CD4-positive, alpha-beta T cell treated with Interleukin-6 at 100 ng/mL for 8 hours (primary cell): ENCODE results near the gene ARHGEF26.
A peak's percentile ranks its signal among the peaks of the same experiment; 100 is the strongest.

ENCODE experiments used
- DNase-seq: peaks from one replicate; pipeline ENCODE4 v3.0.0-alpha.2; 2020; ENCODE audit warnings: mixed read lengths, low spot score

ARHGEF26 gene

DNA sequence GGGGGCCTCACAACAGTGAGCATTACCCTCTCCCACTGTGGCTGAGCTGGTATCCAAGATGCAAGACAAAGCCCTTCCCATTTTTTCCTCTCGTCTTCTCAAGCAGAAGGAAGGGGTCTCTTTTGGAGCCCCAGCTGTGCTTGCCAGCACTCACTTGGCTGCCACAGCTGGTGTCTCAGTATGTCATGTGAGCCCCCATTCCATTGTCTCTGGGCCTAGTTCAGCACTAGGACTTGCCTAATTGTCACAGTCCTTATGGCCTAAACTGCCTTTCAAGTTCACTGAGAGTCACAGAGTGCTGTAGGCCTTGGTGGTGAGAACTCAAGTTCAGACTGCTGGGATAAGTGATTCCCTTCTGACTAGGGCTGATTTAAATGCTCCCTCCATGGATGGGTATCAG lies 89.8 kb downstream of the ARHGEF26 start:
- no peak for DNase-seq

DNA sequence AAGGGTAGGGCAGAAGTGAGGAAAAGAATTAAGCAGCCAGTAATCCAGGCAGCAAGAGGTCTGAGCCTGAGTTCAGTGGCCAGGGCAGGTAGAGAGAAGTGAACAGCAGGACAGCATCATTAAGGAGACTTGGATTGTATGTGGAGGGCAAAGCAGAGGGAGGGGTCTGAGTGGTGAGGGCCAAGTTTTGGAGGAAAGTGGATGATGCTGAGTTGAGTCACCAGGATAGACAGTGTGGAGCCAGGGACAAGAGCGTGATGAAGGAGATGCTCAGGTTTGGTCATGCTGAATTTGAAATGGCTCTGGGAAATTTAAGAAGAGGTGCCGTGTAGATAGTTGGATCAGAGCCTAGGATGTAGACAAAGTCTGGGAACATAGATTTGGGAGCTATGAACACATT lies 93.1 kb downstream of the ARHGEF26 start:
- DNase-seq: no peak

DNA sequence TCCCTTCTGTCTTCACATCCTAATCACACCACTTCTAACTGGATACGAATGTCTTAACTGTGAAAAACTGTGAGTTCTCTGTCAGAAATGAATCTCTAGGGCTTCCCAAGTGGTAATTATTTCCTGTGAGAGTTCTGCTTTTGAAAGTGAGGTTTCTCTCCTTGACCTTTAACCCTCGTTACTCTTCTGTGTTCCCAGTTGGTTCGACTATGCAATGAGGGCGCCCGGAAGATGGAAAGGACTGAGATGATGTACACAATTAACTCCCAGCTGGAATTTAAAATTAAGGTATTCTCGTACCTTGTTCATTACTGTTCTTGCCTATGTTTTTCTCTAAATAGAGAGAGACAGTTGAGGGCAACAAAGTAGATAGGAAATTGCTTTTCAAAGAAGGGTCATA lies 96.5 kb downstream of the ARHGEF26 start:
- DNase-seq: no peak

DNA sequence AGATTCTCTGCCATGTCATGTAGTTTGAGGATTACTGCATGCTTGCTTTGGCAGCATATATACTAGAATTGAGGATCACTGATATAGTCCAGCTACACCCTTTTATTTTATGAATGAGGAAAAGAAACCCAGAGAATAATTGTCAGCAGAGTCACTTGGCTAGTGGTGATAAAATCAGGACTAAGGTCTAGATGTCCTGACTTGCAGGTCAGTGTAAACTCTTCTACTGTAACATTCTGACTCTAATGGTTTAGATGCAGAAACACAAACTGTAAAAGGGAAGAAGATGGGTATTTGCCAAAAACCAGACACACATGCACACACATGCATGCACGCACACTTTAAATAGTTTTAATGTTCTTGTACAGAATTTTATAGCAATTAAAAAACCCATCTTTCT lies 97.5 kb downstream of the ARHGEF26 start:
- no peak for DNase-seq

DNA sequence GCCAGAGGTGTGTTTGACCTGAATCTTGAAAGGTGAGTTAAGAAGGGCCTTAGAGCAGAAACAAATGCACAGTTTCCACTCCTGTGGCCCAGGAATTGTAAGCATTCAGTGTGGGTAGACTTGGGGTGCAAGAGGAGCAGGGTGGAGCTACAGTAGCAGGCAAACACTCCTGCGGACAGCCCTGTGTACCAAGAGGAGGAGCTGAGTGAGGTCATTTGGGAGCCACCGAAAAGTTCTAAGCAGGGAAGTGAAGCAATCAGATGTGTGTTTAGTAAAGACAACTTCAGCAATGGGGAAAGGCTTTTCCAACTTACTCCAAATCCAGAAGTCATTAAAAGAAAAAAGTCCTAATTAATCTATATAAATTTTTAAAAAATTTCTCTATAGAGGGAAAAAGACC lies 99.3 kb downstream of the ARHGEF26 start:
- DNase-seq: no peak

DNA sequence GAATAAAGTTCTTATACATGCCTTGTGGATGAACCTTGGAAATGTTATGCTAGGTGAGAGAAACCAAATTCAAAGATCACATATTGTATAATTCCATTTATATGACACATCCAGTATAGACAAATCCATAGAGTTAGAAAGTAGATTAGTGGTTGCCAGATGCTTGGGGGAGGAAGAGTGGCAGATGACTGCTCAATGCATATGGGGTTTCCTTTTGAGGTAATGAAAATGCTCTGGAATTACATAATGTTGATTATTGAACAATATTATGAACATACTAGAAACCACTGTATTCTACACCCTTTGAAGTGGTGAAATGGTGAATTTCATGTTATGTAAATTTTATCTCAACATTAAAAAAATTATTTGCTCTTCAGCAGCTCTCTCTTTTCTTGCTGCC lies 102.3 kb downstream of the ARHGEF26 start:
- DNase-seq: no peak

DNA sequence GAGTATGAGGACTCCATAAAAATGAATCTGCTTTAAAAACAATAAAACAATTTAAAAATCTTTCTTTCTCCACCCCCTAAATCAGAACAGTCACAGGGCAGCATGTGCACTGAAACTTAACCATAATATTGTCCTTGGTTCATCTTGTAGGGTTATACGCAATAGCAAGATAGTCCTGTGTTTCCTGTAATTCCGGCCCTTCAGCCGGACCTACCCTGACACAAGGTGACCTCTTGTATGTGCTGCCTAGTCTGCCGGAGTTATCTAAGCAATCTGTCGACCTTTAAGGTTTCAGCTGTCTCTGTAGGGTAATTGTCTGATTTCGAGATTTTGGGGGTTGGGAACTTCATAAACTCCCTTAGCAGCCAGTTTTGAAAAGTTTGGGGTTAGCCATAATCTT lies 103.2 kb downstream of the ARHGEF26 start:
- DNase-seq: no peak

DNA sequence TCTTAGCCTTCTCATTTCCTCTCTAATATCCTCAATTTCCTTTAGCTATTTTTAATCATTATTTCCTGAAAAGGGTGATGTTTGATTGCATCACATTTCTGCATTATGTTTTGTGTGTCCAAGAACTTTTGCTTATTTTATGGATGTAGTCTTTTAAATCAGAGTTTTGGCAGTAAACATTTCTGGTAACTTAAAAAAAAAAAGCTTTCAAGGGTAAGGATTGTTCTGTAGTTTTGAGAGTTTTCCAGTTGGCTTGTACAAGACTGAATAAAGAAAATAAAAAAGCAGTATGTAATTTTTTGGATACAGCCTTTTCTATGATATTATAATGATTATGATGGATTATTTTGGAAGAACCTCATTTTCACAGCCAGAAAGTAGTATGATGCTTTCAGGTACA lies 103.7 kb downstream of the ARHGEF26 start:
- no peak for DNase-seq

DNA sequence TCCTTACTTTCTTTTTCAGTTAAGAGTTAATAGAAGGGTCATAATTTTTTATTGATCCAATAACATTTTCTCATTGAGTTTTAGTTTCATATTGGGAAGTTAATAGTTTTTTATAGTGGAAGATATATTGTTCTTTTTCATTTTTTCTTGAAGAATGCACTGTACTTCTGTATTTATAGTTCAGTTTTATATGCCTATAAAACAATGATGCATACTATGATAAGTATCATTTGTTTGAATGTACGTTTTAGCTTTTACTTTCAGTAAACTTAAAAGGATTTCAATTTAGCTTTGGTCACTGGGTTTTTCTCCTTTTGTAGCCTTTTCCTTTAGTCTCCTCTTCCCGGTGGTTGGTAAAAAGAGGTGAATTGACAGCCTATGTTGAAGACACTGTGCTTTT lies 104.3 kb downstream of the ARHGEF26 start:
- no peak for DNase-seq

DNA sequence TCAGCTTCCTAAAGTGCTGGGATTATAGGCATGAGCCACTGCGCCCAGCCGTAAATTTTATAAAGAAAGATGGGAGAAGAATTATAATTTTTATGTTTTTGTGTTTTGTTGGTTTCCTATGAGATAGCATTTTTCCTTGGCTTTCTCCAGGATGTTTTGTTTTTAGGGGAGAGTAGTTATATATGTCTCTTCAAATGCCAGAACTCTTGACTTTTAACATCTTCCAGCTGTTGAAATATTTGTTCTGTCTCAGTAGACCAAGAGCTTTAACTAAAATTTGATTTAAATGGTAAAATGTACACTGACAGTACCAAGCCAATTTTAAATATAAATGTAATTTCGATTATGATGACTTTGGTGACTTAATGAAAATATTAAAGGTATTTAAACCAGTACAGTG lies 106.3 kb downstream of the ARHGEF26 start:
- DNase-seq: no peak

DNA sequence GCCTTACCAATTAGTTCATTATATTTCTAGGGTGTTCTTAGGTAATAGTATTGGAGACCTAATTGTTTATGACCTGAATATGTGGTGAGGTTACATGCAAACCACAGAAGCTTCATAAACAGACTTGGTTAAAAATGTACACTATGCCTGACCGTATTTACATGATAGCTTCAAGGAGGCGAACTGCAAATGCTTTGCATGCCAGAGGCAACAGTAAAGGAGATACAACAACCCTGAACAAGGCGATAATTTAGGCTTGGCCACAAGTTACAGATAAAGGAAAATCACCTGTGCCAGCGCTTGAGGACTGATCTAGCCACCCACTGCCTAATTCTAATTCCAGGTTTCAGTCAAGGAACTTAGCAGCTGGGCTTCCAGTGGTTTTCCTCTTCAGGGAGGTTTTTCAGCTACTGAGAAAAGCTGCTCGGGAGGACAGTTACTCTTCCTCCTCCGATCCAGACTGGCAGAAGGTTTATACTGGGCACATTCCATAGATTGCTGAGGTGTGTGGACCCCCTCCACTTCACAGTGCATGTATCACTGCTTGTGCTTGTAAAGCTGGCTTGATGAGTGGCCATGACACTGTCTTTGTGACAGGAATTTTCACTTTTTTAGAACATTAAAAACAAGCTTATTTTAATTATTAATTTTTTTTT lies 107.5 kb downstream of the ARHGEF26 start:
- no peak for DNase-seq

DNA sequence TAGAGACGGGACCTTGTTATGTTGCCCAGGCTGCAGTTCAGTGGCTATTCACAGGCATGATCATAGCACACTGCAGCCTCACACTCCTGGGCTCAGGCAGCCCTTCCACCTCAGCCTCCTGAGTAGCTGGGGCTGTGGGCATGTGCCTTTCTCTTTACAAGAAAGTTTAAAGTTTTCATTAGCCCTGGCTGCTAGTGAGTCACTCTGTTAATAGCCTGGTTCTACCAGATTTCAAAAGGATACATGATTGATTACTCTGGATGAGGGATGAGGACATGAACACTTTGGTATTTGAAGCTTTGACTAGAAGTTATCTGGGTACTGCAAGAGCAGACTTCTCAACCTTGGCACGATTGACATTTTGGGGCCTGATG lies 108.0 kb downstream of the ARHGEF26 start:
- no peak for DNase-seq

DNA sequence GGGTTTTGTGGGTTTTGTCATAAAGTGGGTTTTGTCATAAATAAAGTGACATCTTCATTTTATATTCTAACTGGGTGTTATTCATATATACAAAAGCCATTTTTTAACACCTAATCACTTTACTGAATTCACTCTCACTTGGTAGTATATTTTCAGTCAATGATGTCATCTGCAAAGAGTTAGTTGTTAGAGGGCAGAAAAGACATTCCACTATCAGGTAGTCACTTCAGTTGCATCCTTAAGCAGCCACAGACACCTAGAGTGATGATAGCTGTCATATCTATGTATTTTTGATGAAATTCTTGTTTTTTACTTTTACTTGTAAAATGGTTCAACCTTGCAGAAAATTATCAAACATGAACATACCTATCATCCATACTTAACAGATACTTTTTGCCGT lies 114.1 kb downstream of the ARHGEF26 start:
- DNase-seq: no peak

DNA sequence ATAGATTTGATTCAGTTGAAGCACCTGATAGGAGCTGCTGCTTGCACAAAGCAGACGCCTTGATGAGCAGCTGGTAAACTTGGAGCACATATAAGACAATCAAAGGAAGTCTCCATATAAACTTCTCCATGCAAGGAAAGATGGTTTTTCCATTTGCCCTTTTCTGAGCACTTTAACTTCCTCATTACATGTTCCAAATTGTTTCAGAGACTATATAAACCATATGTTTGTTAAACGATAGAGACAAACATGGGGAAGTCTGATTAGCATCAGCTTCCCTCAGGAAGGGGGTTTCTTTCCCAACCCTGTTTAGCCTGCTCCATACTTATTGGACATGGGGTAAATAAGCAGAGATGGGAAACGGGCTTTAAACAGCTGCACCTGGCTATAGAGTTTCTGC lies 115.1 kb downstream of the ARHGEF26 start:
- DNase-seq: no peak

DNA sequence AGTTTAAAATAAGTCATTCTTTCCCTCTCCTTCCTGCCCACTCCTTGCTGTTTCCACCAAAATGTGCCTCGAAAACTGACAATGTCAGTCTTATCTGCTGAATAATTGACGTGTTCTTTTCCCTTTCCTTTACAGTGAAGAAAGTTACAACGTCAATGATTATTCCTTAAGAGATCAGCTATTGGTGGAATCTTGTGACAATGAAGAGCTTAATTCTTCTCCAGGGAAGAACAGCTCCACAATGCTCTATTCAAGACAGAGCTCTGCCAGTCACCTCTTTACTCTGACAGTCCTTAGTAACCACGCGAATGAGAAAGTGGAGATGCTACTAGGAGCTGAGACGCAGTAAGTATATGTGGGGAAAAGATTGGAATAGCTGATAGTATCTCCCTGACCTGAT lies 119.0 kb downstream of the ARHGEF26 start:
- no peak for DNase-seq

DNA sequence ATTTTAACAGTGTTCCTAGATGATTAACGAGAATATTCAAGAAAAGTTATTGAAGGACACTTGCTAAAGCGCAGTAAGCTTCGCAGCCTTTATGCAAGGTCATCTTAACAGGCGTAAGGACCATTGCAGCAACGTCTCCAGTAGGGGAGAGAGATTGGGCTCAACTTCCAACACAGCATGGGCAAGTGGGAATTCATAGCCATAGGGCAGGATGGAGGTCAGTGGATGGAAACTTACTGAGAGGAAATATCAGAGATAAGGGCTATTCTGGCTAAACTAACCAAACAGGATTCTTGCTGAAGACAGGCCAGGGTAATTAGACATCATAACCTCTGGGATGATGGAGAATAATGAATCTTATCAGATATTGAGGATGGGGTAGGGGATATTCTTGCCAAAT lies 120.3 kb downstream of the ARHGEF26 start:
- DNase-seq: no peak

DNA sequence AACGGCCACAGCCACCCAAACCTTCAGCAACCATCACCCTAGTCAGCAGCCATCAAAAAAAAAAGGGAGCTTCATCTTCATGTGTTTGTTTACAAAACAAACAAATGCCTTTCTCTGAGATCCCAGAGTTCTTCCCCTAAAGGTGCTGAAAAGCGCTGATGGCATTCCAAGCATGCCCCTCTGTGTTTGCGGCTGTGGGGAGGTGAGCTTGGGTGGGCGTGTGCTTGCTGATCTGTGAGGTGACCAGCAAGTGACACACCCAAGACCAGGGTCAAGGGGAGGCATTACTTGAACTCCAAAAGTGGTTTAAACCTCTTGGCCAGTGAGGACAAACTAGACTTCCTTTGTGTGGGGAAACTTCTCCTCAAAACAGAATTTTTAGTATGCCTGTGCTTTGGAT lies 121.6 kb downstream of the ARHGEF26 start:
- DNase-seq: no peak

DNA sequence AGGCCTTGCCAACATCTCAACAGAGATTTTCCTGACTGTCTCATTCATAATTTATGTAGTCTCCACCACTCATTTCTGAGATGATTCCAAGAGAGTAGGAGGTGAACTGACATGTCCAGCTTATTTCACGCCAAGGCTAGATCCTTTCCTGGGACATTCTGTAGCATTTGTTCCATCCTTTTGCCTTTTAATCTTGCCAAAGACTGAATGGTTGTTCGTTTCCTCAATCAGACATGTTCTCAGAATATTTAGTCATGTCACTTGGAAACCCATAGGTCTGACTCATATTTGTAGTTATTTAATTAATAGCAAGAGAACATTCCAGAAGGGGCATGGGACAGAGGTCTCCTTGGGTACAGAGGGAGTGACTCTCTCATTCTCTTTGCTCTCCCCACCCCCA lies 122.2 kb downstream of the ARHGEF26 start:
- DNase-seq: no peak

DNA sequence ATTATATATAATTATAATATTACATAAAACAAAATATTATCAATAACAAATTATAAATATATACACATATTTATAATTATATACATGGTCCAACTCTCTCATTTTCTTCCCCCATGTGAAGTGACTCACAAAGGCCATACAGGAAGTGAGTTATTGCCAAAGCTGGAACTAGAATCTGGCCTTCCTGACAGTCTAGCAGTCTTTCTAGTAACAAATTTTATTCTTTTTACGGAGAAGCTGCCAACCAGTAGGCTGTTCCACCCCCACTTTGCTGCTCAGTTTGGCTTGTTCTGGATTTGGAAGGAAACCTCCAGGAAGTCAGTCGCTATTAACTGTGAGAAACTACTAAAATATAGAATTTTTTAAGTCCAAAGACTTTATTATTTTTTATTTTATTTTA lies 123.5 kb downstream of the ARHGEF26 start:
- no peak for DNase-seq

DNA sequence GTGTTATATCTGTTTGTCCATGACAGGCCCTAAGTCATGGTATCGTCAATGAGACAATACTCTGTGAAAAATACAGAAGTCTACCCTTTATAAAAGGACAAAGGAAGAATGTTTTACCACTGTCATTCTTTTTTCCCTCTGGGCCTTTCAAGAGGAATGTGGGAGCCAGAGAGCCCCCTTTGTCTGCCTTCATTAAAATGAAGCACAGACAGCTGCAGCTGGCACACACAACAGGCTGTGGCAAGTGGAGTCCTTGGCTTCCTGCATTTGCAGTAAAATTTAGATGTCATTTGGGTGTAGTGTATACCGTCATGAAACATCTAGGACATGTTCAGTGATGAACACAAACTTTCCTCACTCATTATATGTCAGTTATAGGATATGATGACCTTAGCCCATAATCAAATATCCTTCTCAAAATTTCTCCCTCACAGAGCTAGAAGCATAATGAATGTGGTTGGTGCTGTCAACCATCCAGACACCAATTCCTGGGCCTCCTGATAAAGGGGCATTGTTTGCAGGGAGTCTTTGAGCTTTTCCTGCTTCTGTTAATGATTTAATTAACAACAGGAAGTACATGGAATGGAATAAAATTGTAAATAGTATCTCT lies 126.7 kb downstream of the ARHGEF26 start:
- DNase-seq: no peak

DNA sequence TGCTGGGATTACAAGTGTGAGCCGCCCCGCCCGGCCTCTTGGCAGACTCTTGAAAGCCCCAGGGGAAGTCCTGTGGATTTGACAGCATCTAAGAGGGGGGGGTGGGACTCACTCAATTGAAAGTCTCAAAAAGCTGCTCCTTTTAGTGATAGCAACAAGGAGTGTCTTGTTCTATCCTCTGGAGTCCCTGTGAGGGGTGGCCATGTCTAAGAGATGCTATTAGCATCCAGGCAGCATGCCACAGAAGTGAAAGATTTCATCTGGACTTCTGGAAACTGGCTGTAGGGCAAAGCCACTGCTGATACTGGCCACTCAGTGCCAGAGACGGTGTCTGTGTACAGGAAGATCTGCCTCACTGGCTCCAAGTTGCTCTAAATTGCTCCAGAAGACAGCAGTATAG lies 129.1 kb downstream of the ARHGEF26 start:
- no peak for DNase-seq

DNA sequence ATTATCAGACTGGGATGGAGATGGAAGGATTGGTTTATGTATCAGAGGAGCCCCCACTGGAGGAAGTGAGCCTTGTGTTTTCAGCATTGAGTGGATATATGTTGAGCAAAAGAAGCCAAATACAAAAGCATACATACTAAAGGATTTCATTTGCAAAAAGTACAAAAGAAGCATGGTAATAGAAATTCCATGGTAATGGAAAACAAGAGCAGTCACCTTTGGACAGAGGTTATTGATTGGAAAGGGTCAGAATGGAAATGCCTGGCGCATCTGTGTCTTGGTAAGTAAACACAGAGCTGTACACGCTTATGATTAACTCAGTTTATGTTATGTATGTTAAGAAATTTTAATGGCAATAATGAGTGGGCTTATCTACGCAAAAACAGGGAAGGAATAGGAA lies 130.4 kb downstream of the ARHGEF26 start:
- no peak for DNase-seq

DNA sequence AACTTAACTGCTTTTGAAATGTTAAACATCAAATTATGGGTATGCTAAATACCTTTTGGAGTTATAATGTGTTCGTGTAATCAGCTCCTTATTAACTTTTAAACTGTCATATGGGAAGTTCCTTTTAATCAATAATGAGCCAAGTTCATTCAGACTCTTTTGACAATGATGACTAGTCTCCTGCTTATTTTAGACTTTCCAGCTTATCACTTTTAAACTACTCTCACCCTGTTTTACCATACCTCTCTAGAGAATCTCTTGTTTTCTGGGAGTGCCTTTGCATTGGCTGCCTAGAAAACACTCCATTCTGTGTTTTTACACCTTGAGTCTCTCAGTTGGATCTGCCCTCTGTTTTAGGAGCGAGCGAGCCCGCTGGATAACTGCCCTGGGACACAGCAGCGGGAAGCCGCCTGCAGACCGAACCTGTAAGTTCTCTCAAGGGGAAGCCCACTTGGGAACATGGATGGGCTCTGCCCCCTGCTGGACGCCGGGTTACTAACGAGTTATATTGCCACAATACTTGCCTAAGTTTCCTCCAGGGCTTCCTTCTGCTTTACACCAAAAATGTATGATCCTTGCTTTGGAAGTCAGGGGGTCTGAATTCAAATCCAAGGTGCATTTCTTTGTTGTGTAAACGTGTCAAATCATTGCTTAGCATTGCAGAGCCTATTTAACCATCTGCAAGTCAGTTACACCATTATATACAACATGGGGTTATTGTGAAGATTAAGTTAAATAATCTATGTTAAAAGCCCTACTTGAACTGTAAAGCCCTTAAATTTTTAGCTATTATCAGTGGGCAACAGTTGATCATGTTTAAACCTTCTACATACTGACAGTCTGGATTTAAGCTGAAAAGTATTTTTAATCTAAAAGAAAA lies 131.8 kb downstream of the ARHGEF26 start:
- peak; percentile 54 for DNase-seq
